Liver (tissue), 9 donors: Measurements from ENCODE around the gene PNRC1. TPM values are rescaled to one million over a fixed set of nuclear protein-coding genes. Genes with fewer than 3 reads are reported as not detected.

ENCODE experiments used
- DNase-seq: peaks from one replicate; pipeline ENCODE4 v3.0.0-alpha.2; 2017; ENCODE audit warnings: low spot score
- H3K27ac ChIP-seq, 2 donors: one replicate each; pipeline ENCODE4 v1.7.0; 2013; ENCODE audit warnings: inconsistent platforms in 2 of 2, low read length in 2 of 2, control low read depth in 1 of 2, low read depth in 1 of 2, mild to moderate bottlenecking in 1 of 2
- H3K27me3 ChIP-seq, 4 donors: one replicate each; pipeline versions ENCODE4 v1.6.1 to v1.7.0; 2013; ENCODE audit warnings: low read length in 3 of 4, inconsistent platforms in 1 of 4, mild to moderate bottlenecking in 1 of 4, moderate library complexity in 1 of 4; ENCODE audit not compliant: control insufficient read depth in 4 of 4, insufficient read depth in 4 of 4
- H3K36me3 ChIP-seq, 4 donors: one replicate each; pipeline versions ENCODE4 v1.6.1 to v1.7.0; 2013; ENCODE audit warnings: low read length in 3 of 4, mild to moderate bottlenecking in 3 of 4, low read depth in 1 of 4, moderate library complexity in 1 of 4; ENCODE audit not compliant: control insufficient read depth in 4 of 4, insufficient read depth in 3 of 4
- H3K4me1 ChIP-seq, 4 donors: one replicate each; pipeline versions ENCODE4 v1.6.1 to v1.7.0; 2013; ENCODE audit warnings: low read length in 3 of 4, mild to moderate bottlenecking in 3 of 4, moderate library complexity in 1 of 4; ENCODE audit not compliant: control insufficient read depth in 4 of 4, insufficient read depth in 4 of 4
- H3K4me3 ChIP-seq, 3 donors: one replicate each; pipeline versions ENCODE4 v1.6.1 to v1.7.0; 2013; ENCODE audit warnings: low read length in 3 of 3, control low read depth in 1 of 3, low read depth in 1 of 3, mild to moderate bottlenecking in 1 of 3
- H3K9ac ChIP-seq, 2 donors: one replicate each; pipeline ENCODE4 v1.7.0; 2013; ENCODE audit warnings: low read length in 2 of 2, mild to moderate bottlenecking in 2 of 2, moderate library complexity in 2 of 2, control low read depth in 1 of 2, low read depth in 1 of 2
- H3K9me3 ChIP-seq, 4 donors: one replicate each; pipeline versions ENCODE4 v1.6.1 to v1.7.0; 2013; ENCODE audit warnings: low read length in 3 of 4; ENCODE audit not compliant: control insufficient read depth in 4 of 4
- ATF3 ChIP-seq: IDR thresholded peaks from 2 replicates; pipeline ENCODE4 v1.6.1; 2016; ENCODE audit warnings: antibody characterized with exemption
- EGR1 ChIP-seq, 2 donors: IDR thresholded peaks; 2 replicates each; pipeline ENCODE4 v1.6.1; 2016 to 2018; ENCODE audit warnings: antibody characterized with exemption in 2 of 2, low read depth in 2 of 2
- FOXA2 ChIP-seq: IDR thresholded peaks from 2 replicates; pipeline ENCODE4 v1.6.1; 2016; ENCODE audit warnings: antibody characterized with exemption
- HNF4A ChIP-seq, 2 donors: conservative IDR thresholded peaks; 2 replicates each; pipeline ENCODE4 v1.6.1; 2016; ENCODE audit warnings: antibody characterized with exemption in 2 of 2, mild to moderate bottlenecking in 2 of 2
- HNF4G ChIP-seq: IDR thresholded peaks from 2 replicates; pipeline ENCODE4 v1.6.1; 2016; ENCODE audit warnings: antibody characterized with exemption
- JUND ChIP-seq, 2 donors: IDR thresholded peaks; 2 replicates each; pipeline ENCODE4 v1.6.1; 2016; ENCODE audit warnings: antibody characterized with exemption in 2 of 2
- MAX ChIP-seq: IDR thresholded peaks from 2 replicates; pipeline ENCODE4 v1.6.1; 2016; ENCODE audit warnings: antibody characterized with exemption
- NR2F2 ChIP-seq: IDR thresholded peaks from 2 replicates; pipeline ENCODE4 v1.6.1; 2016; ENCODE audit warnings: antibody characterized with exemption
- REST ChIP-seq: IDR thresholded peaks from 2 replicates; pipeline ENCODE4 v1.6.1; 2016; ENCODE audit warnings: antibody characterized with exemption, mild to moderate bottlenecking
- RXRA ChIP-seq, 2 donors: IDR thresholded peaks; 2 replicates each; pipeline ENCODE4 v1.6.1; 2017 to 2018; ENCODE audit warnings: antibody characterized with exemption in 2 of 2, mild to moderate bottlenecking in 1 of 2
- SP1 ChIP-seq: IDR thresholded peaks from 2 replicates; pipeline ENCODE4 v1.6.1; 2018; ENCODE audit warnings: antibody characterized with exemption, mild to moderate bottlenecking
- ZBTB33 ChIP-seq: IDR thresholded peaks from 2 replicates; pipeline ENCODE4 v1.6.1; 2016; ENCODE audit warnings: antibody characterized with exemption
- WGBS: extraction: QIAGEN DNeasy Blood & Tissue Kit; methylation state at CpG from one replicate; pipeline ENCODE4 v1.1.7; 2013; 5-methylcytosine and 5-hydroxymethylcytosine counted together
- polyA plus RNA-seq, 2 donors: library from polyadenylated mRNA; stranded (reverse) in 1 of 2; unstranded in 1 of 2; fragments of 200-250 nt in 1 of 2; fragments of >200 nt in 1 of 2; fragmentation: Nextera tagmentation in 1 of 2; extraction: Ambion mirVana in 1 of 2; gene quantifications; one replicate each; pipeline versions ENCODE4 v1.2.1 to v1.2.3, GENCODE V29; 2013 to 2015
- total RNA-seq, 2 donors: library from RNA; depleted of rRNA; stranded (reverse); fragments of >200 nt; gene quantifications; one replicate each; pipeline ENCODE4 v1.2.3, GENCODE V29; 2014
- donor health status: healthy.
- donor health status: healthy.
- donor health status: healthy.
- donor health status: healthy.
- donor health status: healthy.

The PNRC1 gene
- total and polyA plus RNA-seq, 4 donors: 27.4 to 71.4 (median 53.6) TPM

- no peak for TF ChIP-seq ZBTB33
These were observed 1.1 kb downstream of the PNRC1 start (continued) for GRCh38 chr6:89081423-89082322.

- TF ChIP-seq NR2F2: no peak
- no peak for TF ChIP-seq ATF3
- TF ChIP-seq JUND (IDR thresholded peaks at IDR 0.05): no peak
- no peak for TF ChIP-seq EGR1 (IDR thresholded peaks at IDR 0.05; ENCODE audit: low read depth in 2 of 2)
- no peak for TF ChIP-seq RXRA (IDR thresholded peaks at IDR 0.05)
- no peak for TF ChIP-seq SP1
- no peak for TF ChIP-seq REST
- TF ChIP-seq FOXA2: no peak
- no peak for TF ChIP-seq HNF4G
- no peak for TF ChIP-seq MAX
- Histone ChIP-seq H3K9ac (peak overlapping the region; percentile 97 to 99), H3K4me1 (peaks cover 0 to 17% (median 2%) of the 10 kb centered on the region in 4 donors), H3K4me3 (peak overlapping the region; percentile 64 to 96 (median 73)), H3K9me3 (no peaks in the 10 kb centered on the region), H3K27ac (peak overlapping the region; percentile 99 to 100), H3K27me3 (no peaks in the 10 kb centered on the region), H3K36me3 (peaks cover 0 to 23% (median 15%) of the 10 kb centered on the region in 4 donors)
- DNase-seq: no peak
- WGBS: under 1% methylated on average over 9 of the region's 9 CpGs
These were observed 1.9 kb downstream of the PNRC1 start for GRCh38 chr6:89082486-89082891.

GRCh38 chr6:89084542-89084941, 4.0 kb downstream of the PNRC1 start:
- H3K36me3 ChIP-seq: peaks cover 0 to 23% (median 15%) of the 10 kb centered on the region in 4 donors
- TF ChIP-seq RXRA (IDR thresholded peaks at IDR 0.05): no peak
- TF ChIP-seq FOXA2: no peak
- no peak for TF ChIP-seq EGR1 (IDR thresholded peaks at IDR 0.05; ENCODE audit: low read depth in 2 of 2)
- no peak for TF ChIP-seq NR2F2
- TF ChIP-seq HNF4A (conservative IDR thresholded peaks at IDR 0.05): no peak
- TF ChIP-seq MAX: no peak
- no peak for DNase-seq
- no peaks in the 10 kb centered on the region for H3K9me3 ChIP-seq
- peak overlapping the region; percentile 59 to 64 for H3K27ac ChIP-seq
- H3K4me1 ChIP-seq: peaks cover 0 to 13% (median 1%) of the 10 kb centered on the region in 4 donors
- no peak overlapping the region for H3K9ac ChIP-seq
- H3K27me3 ChIP-seq: no peaks in the 10 kb centered on the region
- peak overlapping the region in 1 of 3 donors; percentile 6 for H3K4me3 ChIP-seq
